Measurements from ENCODE around the gene DTX3.

- TF ChIP-seq POLR2A (IDR thresholded peaks at IDR 0.05; ENCODE audit: low read length), result no peak
- TF ChIP-seq GATA1 (IDR thresholded peaks at IDR 0.05; ENCODE audit: low read depth, low read length), result no peak
These were observed 11.9 kb downstream of the DTX3 start for GRCh38 chr12:57616383-57617101.
